Stomach smooth muscle (tissue), 2 donors: ENCODE results near the gene GTF2F1.
A peak's percentile ranks its signal among the peaks of the same experiment; 100 is the strongest.
"Not testable (repeated sequence)": the region's sequence is repeated elsewhere in the genome, so short reads cannot be mapped to it uniquely, and the experiment has no call there.

Experiments
- H3K27ac ChIP-seq: one replicate; pipeline ENCODE4 v1.7.0; 2013; ENCODE audit warnings: mild to moderate bottlenecking, low read length, inconsistent platforms
- H3K27me3 ChIP-seq, 2 donors: one replicate each; pipeline ENCODE4 v1.7.0; 2013; ENCODE audit warnings: low read length in 2 of 2; ENCODE audit not compliant: insufficient read depth in 2 of 2, control insufficient read depth in 1 of 2
- H3K36me3 ChIP-seq, 2 donors: one replicate each; pipeline ENCODE4 v1.7.0; 2013; ENCODE audit warnings: low read length in 2 of 2; ENCODE audit not compliant: control insufficient read depth in 2 of 2, insufficient read depth in 2 of 2
- H3K4me1 ChIP-seq: one replicate; pipeline ENCODE4 v1.7.0; 2013; ENCODE audit warnings: low read length; ENCODE audit not compliant: control insufficient read depth, insufficient read depth
- H3K4me3 ChIP-seq, 2 donors: one replicate each; pipeline ENCODE4 v1.7.0; 2013; ENCODE audit warnings: low read length in 2 of 2
- H3K9ac ChIP-seq, 2 donors: one replicate each; pipeline ENCODE4 v1.7.0; 2013; ENCODE audit warnings: low read length in 2 of 2, mild to moderate bottlenecking in 1 of 2
- H3K9me3 ChIP-seq, 2 donors: one replicate each; pipeline ENCODE4 v1.7.0; 2013; ENCODE audit warnings: low read length in 2 of 2; ENCODE audit not compliant: control insufficient read depth in 2 of 2
- donor health status: healthy.
- donor health status: Pancreatic carcinoma.

The GTF2F1 gene

DNA sequence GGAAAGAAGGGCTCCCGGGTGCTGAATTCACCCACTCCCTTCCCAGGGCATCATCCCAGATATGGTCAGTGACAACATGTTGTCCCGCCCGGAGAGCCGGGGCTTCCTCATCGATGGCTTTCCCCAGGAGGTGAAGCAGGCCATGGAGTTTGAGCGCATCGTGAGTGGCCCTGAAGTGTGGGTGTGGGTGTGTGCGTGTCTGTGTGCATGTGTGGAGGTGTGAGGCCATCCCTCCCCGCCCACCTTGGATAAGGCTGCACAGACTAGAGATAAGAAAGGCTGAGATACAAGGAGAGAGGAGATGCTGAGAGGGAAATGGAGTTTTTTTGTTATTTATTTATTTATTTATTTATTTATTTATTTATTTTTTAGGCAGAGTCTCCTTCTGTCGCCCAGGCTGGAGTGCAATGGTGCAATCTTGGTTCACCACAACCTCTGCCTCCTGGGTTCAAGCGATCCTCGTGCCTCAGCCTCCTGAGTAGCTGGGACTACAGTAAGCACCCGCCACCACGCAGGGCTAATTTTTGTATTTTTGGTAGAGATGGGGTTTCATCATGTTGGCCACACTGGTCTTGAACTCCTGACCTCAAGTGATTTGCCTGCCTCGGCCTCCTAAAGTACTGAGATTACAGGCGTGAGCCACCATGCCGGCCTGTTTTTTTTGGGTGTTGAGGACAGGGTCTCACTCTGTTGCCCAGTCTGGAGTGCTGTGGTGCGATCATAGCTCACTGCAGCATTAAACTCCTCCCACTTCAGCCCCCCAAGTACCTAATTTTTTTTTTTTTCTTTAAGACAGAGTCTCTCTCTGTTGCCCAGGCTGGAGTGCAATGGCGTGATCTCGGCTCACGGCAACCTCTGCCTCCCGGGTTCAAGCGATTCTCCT is 7.3 kb upstream of the GTF2F1 start:
- not testable (repeated sequence) for H3K4me1 ChIP-seq, H3K36me3 ChIP-seq, H3K27me3 ChIP-seq, H3K9ac ChIP-seq, H3K4me3 ChIP-seq, H3K27ac ChIP-seq, H3K9me3 ChIP-seq

DNA sequence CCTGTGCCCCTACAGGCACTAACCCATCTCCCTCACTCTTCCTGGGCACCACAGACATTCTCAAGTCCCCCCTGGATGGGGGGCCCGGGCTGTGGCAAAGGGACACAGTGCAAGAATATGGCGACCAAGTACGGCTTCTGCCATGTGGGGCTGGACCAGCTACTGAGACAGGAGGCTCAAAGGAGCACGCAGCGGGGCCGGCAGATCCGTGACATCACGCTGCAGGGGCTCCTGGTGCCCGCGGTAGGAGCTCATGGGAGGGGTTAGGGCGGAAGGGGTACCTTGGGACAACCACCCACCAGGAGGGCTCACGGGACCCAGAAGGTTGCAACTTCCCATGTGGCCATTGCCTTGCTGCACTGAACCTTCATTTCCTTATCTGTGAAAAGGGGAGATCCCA is 3.3 kb upstream of the GTF2F1 start:
- peaks cover 0 to 2% of the 10 kb centered on the region in 2 donors for H3K36me3 ChIP-seq
- H3K9me3 ChIP-seq: no peaks in the 10 kb centered on the region
- no peak overlapping the region for H3K27ac ChIP-seq
- H3K4me1 ChIP-seq: peaks cover 19% of the 10 kb centered on the region
- no peak overlapping the region for H3K4me3 ChIP-seq
- H3K9ac ChIP-seq: no peak overlapping the region
- H3K27me3 ChIP-seq: no peaks in the 10 kb centered on the region

DNA sequence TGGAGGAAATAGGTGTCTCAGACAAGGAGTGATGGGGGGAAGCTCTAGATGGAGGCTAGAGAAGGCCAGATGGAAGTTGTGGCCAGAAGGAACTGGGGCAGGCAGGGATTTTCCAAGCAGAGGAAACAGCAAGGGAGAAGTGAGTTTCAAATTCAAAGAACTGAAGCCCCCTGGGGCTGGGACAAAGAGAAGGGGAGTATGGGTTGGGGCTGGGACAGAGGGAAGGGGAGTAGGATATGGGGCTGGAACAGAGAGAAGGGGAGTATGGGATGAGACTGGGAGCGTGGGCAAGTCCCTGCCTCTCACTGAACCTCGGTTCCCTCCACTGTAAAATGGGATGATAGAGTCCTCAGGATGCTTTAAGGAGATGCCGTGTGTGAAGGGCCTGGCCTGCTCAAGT is 1.9 kb upstream of the GTF2F1 start:
- H3K9me3 ChIP-seq: no peaks in the 10 kb centered on the region
- no peak overlapping the region for H3K9ac ChIP-seq
- H3K27me3 ChIP-seq: no peaks in the 10 kb centered on the region
- H3K4me3 ChIP-seq: no peak overlapping the region
- no peak overlapping the region for H3K27ac ChIP-seq
- peaks cover 19% of the 10 kb centered on the region for H3K4me1 ChIP-seq
- H3K36me3 ChIP-seq: peaks cover 0 to 3% of the 10 kb centered on the region in 2 donors

DNA sequence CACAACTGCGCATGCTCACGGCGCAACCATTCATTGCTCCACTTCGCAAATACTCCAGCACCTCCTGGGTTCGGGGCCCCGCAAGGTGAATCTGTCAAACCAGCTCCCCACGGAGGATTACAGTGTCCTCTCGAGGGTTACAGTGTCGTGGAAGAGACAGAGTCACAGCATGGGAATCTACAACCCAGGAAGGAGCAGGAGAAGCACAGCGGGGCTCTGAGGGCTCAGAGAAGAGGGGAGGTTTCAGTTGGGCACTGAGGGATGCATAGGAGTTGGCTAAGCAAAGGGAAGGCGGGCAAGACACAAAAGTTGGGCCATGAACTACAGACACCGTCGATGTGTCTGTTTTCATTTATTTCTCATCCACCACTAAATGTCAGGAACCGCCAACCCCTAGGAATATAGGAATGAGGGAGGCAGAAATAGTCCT is 1.0 kb upstream of the GTF2F1 start:
- Histone ChIP-seq H3K36me3 (peaks cover 0 to 9% of the 10 kb centered on the region in 2 donors), H3K27ac (peak overlapping the region; percentile 98), H3K4me3 (peak overlapping the region; percentile 94 to 95), H3K4me1 (peaks cover 19% of the 10 kb centered on the region), H3K9ac (peak overlapping the region; percentile 95 to 98), H3K27me3 (no peaks in the 10 kb centered on the region), H3K9me3 (no peaks in the 10 kb centered on the region)

DNA sequence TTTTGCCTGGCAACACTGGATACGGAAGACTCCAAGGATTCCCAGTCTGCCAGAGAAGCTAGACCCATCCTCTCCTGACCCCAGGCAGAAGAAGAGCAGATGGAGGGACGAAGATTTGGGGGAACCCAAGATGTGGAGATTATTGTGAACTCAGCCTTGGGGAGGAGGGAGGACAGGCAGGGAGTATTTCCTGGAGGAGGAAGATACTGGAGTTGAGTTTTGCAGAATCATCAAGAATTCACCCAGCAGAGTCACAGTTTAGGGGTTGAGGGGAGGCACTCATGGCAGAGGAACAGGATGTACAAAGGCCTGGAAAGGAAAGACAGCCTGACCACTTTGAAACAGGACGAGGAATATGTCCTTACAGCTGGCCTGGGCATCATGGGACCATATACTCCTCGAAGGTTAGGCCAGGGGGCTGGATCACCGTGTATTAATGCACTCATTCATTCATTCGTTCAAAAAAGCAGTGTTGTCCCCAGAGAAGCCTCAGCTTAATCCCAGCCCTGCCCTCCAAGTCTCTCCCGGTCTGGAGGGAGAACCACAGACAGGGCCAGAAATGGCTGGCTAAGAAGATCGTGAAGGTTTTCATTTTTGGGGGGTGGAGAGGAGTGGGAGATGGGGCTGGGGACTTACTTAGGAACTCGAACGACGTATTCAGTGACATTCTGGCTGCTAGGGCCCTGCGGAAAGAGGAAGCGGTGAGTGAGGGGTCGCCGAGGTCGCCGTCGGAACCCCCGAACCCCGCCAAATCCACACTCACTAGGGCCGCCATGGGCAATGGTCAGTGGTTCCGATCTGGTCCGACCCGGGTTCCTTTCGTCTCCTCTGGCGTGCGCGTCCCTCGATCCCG is 517 bp downstream of the GTF2F1 start:
- no peaks in the 10 kb centered on the region for H3K27me3 ChIP-seq

DNA sequence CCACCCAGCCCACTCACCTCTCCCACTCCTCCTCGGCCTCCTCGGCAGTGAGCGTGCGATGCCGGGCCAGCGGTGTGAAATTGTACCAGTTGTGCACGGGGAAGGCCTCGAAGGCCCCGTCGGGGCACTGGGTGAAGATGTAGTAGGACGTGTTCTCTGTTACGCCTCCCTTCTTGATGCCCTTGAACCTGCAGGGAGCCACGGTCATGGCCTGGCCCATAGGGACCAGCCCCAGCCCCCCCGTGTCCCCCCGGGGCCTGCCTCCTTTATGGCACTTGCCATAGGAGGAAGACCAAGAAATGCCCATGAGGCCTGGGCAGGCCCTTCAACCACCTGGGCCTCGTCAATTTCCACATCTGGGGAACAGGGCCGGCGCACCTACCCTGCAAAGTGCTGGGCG is 5.6 kb downstream of the GTF2F1 start:
- Histone ChIP-seq H3K4me3 (no peak overlapping the region), H3K36me3 (peaks cover 26 to 40% of the 10 kb centered on the region in 2 donors), H3K9me3 (no peaks in the 10 kb centered on the region), H3K27me3 (no peaks in the 10 kb centered on the region), H3K4me1 (peaks cover 8% of the 10 kb centered on the region), H3K9ac (no peak overlapping the region), H3K27ac (no peak overlapping the region)

More for the DNA sequence above, 517 bp downstream of the GTF2F1 start:
- Histone ChIP-seq H3K4me3 (peak overlapping the region; percentile 94 to 95), H3K27ac (peak overlapping the region; percentile 98), H3K9ac (peak overlapping the region; percentile 95 to 98), H3K9me3 (no peaks in the 10 kb centered on the region), H3K4me1 (peaks cover 19% of the 10 kb centered on the region), H3K36me3 (peaks cover 9 to 19% of the 10 kb centered on the region in 2 donors)

DNA sequence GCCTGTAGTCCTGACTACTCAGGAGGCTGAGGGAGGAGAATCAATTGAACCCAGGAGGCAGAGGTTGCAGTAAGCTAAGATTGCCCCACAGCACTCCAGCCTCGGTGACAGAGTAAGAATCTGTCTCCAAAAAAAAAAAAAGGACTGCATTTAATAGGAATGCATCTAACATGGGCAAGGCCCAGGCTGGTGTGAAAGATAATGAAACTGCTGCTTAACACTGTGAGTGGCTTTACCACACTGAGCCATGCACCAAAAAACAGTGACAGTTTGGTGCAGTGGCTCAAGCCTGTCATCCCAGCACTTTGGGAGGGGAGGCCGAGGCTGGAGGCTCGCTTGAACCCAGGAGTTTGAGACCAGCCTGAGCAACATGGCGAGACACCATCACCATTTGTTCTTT is 8.6 kb downstream of the GTF2F1 start:
- no peak overlapping the region for H3K4me3 ChIP-seq
- H3K36me3 ChIP-seq: peaks cover 51 to 58% of the 10 kb centered on the region in 2 donors
- H3K4me1 ChIP-seq: no peaks in the 10 kb centered on the region

DNA sequence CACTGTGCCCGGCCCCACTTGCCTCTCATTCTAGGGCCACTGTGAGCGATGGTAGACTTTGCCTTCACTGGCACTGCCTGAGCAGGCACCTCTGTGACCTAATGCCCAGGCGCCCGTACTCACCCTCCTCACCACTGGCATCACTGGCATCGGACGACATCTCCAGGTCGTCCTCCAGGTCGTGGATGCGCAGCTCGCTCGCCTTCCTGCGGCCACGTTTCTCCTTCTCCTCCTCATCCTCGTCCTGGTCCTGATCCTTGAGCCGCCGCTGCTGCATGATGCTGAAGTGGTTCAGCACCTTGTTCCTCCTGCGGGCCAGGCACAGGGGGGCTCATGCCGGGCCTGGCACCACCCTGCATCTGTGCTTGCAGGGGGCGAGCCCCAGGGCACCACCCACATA is 9.8 kb downstream of the GTF2F1 start:
- no peaks in the 10 kb centered on the region for H3K27me3 ChIP-seq
- peaks cover 44 to 53% of the 10 kb centered on the region in 2 donors for H3K36me3 ChIP-seq
- no peak overlapping the region for H3K27ac ChIP-seq
- H3K4me1 ChIP-seq: peaks cover 3% of the 10 kb centered on the region
- H3K4me3 ChIP-seq: no peak overlapping the region
- H3K9ac ChIP-seq: no peak overlapping the region
- peaks cover 0 to 4% of the 10 kb centered on the region in 2 donors for H3K9me3 ChIP-seq

More for the DNA sequence above, 8.6 kb downstream of the GTF2F1 start:
- no peaks in the 10 kb centered on the region for H3K27me3 ChIP-seq
- peaks cover 0 to 4% of the 10 kb centered on the region in 2 donors for H3K9me3 ChIP-seq
- H3K27ac ChIP-seq: no peak overlapping the region
- H3K9ac ChIP-seq: no peak overlapping the region

DNA sequence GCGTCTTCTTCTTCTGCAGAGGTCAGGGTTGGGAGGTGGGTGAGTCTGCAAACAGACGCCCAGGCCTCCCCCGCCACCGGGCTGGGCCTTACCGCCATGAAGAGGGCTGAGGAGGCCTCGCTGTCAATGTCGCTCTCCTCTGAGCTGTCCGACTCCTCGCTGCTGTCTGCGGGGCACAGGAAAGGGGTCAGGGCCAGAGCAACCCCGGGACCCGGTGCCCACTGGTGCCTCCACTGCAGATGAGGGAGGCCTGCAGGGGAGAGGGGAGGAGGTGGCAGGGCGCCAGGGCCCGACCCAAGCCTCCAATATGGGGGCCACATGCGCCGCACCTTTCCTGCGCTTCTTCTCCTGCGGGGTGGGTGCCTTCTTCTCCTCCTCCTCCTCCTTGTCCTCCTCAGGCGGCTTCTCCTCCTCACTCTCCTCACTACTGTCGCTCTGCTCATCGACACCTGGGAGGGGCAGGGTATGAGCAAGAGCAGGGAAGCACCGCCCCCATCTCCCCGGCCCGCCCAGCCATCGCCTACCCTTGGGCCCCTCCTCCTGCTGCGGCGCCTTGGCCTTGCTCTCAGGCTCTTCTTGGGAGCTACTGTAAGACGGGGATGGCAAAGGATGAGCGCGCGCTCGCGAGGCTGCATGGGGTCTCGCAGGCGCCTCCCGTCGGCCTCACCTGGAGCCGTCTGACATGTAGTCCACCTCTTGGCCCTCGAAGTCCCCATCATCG is 11.8 kb downstream of the GTF2F1 start:
- H3K4me1 ChIP-seq: peaks cover 9% of the 10 kb centered on the region
- peaks cover 35 to 39% of the 10 kb centered on the region in 2 donors for H3K36me3 ChIP-seq
- H3K27me3 ChIP-seq: no peaks in the 10 kb centered on the region
- H3K4me3 ChIP-seq: no peak overlapping the region
- H3K27ac ChIP-seq: no peak overlapping the region
- H3K9ac ChIP-seq: no peak overlapping the region
- peaks cover 0 to 4% of the 10 kb centered on the region in 2 donors for H3K9me3 ChIP-seq

DNA sequence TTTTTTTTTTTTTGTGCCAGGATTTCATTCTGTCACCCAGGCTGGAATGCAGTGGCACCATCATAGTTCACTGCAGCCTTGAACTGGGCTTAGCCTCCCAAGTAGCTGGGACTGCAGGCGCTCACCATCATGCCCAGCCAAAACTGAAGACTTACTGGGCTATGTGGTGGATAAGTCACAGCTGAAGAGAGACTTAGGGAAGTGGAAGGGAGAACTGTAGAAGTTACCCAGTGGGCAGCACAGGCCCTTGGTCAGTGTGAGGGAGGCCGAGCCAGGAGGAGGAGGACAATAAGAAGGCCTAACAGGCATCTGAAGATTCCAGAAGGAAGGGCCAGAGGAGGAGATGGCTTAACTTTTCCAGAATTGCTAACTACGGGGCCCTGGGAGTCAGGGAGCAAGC is 13.2 kb downstream of the GTF2F1 start:
- Histone ChIP-seq H3K27me3 (no peaks in the 10 kb centered on the region), H3K36me3 (peaks cover 35 to 36% of the 10 kb centered on the region in 2 donors), H3K4me3 (no peak overlapping the region), H3K4me1 (peaks cover 9% of the 10 kb centered on the region), H3K9me3 (peaks cover 0 to 4% of the 10 kb centered on the region in 2 donors), H3K9ac (no peak overlapping the region), H3K27ac (no peak overlapping the region)
